GM11168 (cell line): ENCODE results near the gene HNRNPK.

Experiments
- in situ Hi-C: fragments of 300-500 bp; cut with MboI; formaldehyde crosslinking; loops from one replicate; pipeline ENCODE4 v1.12.0; 2022; ENCODE audit warnings: low sequenced_read_pairs; ENCODE audit not compliant: unreplicated experiment

HNRNPK gene

DNA sequence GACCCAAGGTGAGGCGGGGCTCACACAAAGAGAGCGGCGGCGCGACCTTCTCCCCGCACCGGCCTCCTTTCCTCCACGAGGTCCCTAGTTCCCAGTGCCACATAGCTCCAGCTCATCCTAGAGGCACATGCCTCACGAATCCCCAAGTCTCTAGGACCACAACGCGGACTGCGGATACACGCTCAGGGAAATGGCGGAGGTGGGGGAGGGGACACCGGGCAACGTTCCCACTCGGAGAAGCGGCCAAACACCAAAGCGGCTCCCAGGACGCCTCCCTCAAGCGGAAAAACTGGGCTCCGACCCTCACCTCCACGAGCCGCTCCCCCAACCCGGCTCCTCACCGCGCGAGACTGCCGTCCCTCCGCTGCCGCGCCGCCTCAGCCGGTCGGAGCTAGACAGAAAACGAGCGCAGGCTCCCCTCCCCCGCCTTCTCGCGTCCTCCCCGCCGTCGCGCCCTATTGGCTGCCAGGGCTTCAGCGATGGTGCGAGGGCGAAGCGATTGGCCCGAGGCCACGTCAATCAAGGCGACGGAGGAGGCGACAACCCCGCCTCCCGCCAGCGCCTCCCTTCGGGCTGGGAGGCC, at the start of gene HNRNPK:
Gene HNRNPK (minus strand): TSS at position 404 of the 583 bp plus-strand sequence. CDS start 1,963 bp downstream, outside the sequence.
- in situ Hi-C loops: no loop called here

DNA sequence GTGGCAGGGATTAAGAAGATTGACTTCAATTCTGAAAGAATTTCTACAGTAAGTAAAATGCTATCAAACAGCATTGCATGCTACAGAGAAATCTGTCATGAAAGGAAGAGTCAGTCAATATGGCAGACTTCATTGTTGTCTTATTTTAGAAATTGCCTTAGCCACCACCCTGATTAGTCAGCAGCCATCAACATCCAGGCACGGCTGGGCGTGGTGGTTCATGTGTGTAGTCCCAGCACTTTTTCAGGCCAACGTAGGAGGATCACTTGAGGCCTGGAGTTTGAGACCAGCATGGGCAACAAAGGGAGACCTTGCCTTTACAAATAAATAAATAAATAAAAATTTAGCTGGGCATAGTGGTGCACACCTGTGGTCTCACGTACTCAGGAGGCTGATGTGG, 47.2 kb upstream of the HNRNPK start:
- in situ Hi-C loops: no loop called here

GRCh38 chr9:84024041-84024575, 44.1 kb upstream of the HNRNPK start:
- in situ Hi-C loops: no loop called here

- in situ Hi-C loops: no loop called here
These were observed 27.6 kb upstream of the HNRNPK start for GRCh38 chr9:84007662-84008061.

GRCh38 chr9:84003246-84003645, 23.2 kb upstream of the HNRNPK start:
- in situ Hi-C loops: no loop called here

DNA sequence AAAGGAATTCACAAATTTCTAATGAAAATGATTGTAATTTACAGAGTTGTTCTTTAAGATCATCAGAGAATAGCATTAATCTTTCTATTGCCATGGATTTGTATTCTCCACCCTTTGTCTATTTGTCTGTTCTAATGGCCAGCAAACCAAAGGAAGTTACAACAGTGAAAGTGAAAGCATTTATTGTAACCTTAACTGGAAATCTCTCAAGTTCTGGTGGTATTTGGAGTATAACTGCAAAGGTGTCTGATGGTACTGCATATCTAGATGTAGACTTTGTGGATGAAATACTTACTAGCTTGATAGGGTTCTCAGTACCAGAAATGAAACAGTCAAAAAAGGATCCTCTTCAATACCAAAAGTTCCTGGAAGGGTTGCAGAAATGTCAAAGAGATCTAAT, 22.3 kb upstream of the HNRNPK start:
- in situ Hi-C loops: no loop called here

- in situ Hi-C loops: no loop called here
These were observed 21.6 kb upstream of the HNRNPK start for GRCh38 chr9:84001621-84002020.

GRCh38 chr9:84000186-84000585, 20.2 kb upstream of the HNRNPK start:
- in situ Hi-C loops: no loop called here

DNA sequence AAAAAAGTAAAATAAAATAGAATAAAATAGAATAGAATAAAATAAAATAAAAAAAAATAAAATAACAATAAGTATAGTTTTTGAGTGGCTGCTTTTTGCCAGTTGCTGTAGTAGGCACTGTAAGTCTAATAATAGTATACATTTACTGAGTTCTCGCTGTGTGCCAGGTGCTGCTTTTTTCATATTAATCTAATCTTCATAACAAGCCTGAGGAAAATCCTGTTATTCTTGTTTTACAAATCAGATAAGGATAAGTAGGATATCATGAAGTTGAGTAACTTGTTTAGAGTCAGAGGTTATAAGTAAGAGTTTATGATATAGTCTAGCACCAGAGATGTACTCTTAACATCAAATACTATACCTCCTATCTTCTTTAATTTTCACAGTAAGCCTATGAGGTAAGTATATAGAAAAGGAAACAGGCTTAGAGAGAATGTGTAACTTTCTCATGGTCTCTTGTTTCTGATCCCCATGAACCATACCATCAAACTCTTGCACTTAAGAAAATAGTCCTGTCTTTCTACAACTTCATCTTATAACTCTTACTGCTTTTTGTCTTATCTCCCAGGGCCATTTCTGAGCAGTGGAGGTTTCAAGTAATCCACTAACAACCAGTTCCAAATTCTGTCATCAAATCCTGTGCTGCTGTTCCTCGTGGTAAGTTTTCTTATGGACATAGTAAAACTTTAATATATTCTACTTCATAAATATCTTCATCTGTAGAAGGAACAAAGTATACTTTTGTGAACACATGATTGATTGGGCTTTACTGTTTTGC, 19.3 kb upstream of the HNRNPK start:
- in situ Hi-C loops: no loop called here

GRCh38 chr9:83996126-83996525, 16.1 kb upstream of the HNRNPK start:
- in situ Hi-C loops: no loop called here

DNA sequence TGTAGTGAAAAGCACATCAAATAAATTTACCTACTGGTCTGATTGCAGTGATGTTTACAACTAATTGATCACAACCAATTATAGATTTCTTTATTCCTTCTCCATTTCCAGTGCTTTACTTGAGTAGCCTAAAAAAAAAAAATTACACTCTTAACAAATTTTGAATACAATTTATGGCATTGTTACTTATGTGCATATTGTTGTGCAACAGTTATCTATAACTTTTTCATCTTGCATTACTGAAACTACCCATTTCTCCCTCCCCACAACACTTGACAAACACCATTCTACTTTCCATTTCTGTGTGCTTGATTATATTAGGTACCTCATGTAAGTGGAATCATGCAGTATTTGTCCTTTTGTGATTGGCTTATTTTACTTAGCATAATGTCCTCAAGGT, 12.9 kb upstream of the HNRNPK start:
- in situ Hi-C loops: no loop called here

DNA sequence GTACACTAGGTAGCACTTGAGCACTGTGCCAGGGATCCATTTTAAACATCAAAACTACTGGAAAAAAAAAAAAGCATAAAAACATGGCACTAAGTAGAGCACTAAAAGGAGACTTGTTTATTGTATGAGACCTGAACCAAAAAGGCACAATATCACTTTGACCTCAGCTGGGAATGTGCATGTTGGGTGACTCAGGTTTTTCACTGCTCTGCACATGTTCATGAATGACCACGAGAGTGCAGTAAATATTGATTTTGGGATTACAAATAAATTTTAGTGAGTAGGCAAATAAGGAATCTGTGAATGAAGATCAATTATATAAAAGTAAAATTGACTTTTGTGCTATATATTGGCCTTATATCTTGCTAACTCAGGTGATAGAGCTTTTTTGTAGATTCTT, 12.4 kb upstream of the HNRNPK start:
- in situ Hi-C loops: no loop called here

- in situ Hi-C loops: no loop called here
These were observed 11.3 kb upstream of the HNRNPK start for GRCh38 chr9:83991355-83991754.

DNA sequence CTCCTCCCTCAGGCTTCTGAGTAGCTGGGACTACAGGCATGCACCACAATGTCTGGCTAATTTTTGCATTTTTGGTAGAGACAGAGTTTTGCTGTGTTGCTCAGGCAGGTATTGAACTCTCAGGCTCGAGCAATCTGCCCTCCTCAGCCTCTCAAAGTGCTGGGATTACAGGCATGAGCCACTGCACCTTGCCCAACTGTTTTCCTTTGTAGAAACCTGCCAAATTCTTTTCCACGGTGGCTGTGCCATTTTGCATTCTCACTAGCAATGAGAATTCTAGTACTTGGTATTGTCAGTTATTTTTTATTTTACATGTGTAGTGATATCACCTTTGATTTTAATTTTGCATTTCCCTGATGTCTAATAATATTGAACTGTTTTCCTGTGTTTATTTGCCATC, 8.4 kb upstream of the HNRNPK start:
- in situ Hi-C loops: no loop called here

- in situ Hi-C loops: no loop called here
These were observed 7.4 kb upstream of the HNRNPK start for GRCh38 chr9:83987402-83987791.

DNA sequence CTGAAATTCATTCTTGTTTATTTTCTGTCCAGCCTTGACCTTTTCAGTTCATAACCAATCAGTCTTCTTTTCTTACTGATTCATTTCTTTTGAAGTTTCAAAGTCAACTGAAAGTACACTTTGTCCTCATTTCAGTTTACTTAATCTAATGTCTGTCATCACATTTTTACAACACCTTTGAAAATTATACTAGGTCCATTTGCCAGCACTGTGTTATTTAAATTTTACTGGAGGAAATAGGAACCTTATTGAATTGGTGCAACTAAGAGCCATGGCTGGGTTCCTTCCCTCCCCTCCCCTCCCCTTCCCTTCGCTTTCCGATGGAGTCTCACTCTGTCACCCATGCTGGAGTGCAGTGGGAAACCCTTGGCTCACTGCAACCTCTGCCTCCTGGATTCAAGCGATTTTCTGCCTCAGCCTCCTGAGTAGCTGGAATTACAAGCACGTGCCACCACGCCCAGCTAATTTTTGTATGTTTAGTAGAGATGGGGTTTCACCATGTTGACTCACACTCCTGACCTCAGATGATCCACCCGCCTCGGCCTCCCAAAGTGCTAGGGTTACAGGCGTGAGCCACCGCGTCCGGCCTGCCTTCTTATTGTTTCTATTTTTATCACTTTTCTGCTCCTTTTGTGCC, 6.9 kb upstream of the HNRNPK start:
- in situ Hi-C loops: no loop called here

GRCh38 chr9:83986195-83986594, 6.2 kb upstream of the HNRNPK start:
- in situ Hi-C loops: no loop called here

GRCh38 chr9:83981126-83981871, 1.3 kb upstream of the HNRNPK start:
- in situ Hi-C loops: no loop called here

DNA sequence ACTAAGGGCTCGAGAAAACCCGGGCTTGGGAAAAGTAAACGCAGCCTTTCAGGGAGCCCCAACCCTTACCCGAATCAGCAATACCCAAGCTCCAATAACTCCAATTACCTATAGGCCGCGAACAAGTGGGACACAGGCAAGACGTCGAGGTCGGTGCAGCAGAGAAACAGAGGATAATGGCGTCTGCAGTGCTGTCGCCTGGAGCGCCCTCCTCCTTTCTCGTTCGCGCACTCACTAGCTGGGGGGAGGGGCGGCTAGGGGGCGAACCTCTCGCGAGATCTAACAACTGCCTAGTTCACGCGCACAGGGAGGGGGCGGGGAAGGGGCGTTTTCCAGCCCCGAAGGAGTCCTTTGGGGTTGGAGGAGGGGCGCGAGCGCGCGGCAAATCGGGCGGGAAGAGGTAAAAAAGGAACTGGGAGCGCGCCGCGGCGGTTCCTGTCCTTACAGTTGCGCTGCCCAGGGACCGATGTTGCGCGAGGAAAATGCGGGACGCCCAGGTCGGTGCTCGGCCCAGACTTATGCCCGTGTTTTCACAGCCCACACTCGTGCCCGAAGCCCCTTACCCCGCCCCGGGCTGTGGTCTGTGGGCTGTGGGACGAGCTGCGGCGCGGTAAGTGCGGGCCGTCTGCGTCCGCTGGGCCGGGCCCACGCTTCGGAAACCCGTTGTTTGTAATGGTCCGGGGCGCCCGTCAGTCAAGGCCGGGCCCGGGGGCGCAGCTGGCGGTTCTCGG, 545 bp upstream of the HNRNPK start, which contains the start of gene RMI1:
Gene RMI1 (plus strand): TSS at position 411 of the 731 bp plus-strand sequence. CDS start 20,182 bp downstream, outside the sequence.
- in situ Hi-C loops: no loop called here
